Fibroblast of gingiva (primary cell): ENCODE results near the gene ANKRD52.

ENCODE experiments used
- DNase-seq: peaks from one replicate; pipeline ENCODE4 v3.0.0-alpha.2; 2011; ENCODE audit warnings: low read depth

ANKRD52 gene

GRCh38 chr12:56208006-56208405 lies 50.2 kb downstream of the ANKRD52 start:
- no peak for DNase-seq

GRCh38 chr12:56206452-56207166 lies 51.6 kb downstream of the ANKRD52 start:
- DNase-seq, result peak; percentile 44

DNA sequence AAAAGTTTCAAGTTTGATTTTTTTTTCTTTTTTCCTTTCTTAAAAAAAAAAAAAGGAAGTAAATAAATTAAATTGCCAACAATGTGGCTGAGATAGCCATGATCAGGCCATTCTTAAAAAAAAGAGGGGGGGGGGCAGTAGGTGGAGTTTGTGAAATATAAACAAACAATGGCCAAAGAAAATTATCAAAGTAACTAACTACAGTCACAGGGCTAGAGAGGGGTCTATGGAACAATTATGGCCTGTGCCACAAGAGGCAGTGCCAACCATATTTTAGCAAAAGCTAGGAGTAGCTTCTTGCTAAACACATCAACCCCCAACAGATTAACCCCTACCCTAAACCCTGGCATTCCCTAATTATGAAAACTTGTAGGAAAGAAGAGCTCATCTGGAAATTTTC lies 52.7 kb downstream of the ANKRD52 start:
- no peak for DNase-seq

DNA sequence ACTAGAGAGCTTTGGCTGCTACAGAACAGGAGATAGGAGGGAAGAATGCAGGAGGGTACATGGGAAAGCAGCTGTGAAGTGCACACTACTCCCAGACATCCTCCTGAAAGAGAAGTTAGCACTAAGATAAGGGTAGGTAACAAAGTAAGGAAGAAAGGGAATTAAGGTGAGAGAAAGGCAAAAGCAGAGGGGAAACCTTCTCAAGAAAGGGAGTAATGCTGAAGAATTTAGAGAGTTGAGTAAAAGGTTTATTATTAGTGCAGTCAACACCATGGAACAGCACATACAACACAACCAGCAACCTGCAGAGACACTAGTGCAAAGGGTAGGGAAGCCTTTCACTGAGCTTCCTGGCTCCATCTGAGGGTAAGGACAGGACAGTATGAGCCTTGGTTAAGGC lies 53.9 kb downstream of the ANKRD52 start:
- no peak for DNase-seq

DNA sequence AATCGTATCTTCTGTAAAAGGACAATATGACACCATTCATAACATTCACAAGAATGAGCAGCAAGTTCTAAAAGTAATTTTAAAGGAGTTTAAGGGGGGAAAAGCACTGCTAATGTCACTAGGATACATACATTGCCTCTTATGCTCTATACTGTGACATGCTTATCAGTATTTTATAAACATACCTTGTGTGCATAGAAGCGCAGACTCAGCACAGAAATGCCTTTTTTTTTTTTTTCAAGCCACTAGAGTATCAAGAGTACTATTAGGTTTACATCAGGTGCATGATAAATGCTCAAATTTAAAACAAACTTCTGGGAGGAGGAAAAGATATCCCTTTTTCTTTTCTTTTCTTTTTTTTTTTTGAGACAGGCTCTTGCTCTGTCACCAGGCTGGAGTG lies 55.3 kb downstream of the ANKRD52 start:
- DNase-seq, result no peak

DNA sequence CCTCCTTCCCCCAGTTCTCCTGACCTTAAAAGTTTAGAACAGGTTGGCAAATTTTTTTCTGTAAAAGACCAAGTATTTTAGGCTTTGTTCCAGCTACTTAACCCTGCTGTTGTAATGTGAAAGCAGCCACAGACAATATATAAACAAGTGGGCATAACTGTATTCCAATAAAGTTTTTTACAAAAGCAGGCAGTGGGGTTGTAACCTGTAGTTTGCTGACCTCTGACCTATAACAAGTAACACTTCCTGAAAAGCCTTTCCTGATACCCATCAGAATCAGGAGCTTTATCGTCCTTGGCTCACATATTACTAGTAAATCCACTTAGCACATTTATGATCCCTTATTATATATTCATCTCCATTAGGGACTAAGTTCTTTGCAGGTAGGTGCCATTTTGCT lies 55.8 kb downstream of the ANKRD52 start:
- no peak for DNase-seq

GRCh38 chr12:56198836-56199235 lies 59.3 kb downstream of the ANKRD52 start:
- no peak for DNase-seq

GRCh38 chr12:56197921-56198635 lies 60.1 kb downstream of the ANKRD52 start:
- no peak for DNase-seq

DNA sequence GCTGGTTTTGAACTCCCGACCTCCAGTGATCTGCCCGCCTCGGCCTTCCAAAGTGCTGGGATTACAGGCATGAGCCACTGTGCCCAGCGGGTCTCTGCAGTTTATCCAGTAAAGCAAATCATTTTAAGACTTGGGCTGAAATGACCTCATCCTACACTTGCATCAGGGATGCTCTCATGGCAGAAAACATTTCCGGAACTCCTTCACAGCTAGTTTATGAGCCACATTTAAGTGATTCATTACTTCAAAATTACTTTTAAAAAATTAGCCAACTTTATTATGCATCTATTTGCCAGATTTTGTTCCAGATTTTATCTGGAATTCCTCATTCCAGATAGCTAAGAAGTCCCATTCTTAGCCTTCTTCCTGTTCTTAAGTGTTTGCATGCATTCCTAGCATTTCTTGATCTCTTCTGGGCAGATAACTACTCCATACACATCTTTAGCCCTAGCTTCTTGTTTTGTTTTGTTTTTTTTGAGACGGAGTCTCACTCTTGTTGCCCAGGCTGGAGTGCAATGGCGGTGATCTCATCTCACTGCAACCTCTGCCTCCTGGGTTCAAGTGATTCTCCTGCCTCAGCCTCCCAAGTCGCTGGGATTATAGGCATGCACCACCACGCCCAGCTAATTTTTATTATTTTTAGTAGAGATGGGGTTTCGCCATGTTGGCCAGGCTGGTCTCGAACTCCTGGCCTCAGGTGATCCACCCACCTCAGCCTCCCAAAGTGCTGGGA lies 61.2 kb downstream of the ANKRD52 start:
- DNase-seq, result peak; percentile 70

DNA sequence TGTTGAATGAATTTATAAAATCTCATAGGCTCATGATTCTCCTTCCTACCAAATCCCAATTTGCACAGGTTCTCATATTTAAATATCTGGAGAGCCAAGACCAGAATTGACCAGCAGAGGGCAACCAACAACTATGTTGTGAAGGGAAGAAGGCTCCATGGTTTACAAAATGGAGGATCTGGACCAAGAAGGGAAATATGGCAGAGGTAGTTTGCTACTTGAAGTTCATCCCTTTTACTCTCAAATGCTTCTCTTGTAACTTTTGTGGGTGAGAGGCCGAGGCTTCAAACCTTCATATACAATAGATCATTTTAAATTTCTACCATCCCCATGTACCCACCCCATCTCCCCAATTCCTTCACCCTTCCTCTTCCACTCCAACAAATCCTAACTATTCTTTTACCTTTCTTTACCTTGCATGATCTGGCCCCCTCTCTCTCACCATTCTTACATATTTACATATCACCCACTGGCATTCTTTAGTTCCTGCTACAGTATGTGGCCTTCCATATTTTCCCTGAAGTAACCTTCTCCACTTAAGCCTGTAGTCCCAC lies 65.1 kb downstream of the ANKRD52 start:
- peak; percentile 74 for DNase-seq

- DNase-seq, result no peak
Observed at GRCh38 chr12:56192582-56192981, 65.6 kb downstream of the ANKRD52 start.

- DNase-seq, result peak; percentile 77
Observed at GRCh38 chr12:56190695-56191155, 67.5 kb downstream of the ANKRD52 start.

GRCh38 chr12:56189918-56190694 lies 68.1 kb downstream of the ANKRD52 start:
- peak; percentile 68 for DNase-seq

DNA sequence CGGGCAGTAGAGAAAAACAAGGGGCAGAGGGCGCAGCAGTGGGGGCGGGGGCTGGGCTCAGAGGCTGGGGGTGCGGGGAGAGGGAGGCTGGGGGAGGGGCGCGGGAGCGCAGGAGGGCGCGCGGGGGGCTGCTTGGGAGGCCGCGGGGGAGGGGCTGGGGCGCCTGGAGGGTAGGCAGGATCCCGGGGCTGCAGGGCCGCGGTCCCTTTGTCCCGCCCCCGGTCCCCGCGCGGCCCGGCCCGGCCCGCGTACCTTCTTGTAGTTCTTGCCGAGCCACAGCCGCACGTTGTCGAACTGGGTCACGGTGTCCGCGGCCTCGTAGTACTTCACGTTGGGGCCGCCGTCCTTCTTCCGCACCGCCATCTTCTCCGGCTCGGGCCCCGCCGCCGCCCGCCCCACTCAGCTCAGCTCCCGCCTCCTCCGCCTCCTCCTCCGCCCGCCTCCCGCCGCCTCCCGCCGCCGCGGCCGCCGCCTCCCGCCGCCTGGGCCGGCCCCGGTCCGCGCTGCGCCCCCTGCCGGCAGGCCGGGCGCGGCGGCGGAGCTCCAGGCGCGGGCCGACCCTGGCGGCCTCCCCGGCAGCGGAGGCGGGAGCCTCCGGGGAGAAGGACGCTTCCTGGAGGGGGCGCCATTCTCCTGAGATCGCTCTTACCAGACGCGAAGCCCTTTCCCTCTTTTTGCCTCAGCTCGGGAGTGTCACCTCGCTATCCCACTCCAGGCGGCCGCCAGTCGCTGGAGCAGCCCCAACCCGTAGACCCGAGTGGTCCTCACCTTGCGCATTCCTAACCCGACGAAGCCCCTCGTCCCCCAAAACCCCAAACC lies 68.9 kb downstream of the ANKRD52 start, which contains the start of gene SMARCC2:
Gene SMARCC2 (minus strand): TSS at position 385 of the 819 bp plus-strand sequence. CDS start 22 bp downstream, at position 363.
- peak; percentile 81 for DNase-seq

GRCh38 chr12:56188778-56189098 lies 69.4 kb downstream of the ANKRD52 start:
- DNase-seq, result no peak

GRCh38 chr12:56188131-56188777 lies 69.9 kb downstream of the ANKRD52 start:
- no peak for DNase-seq
